Ovary (tissue), 3 donors: ENCODE results near the gene TMEM132D.

Experiments used
- POLR2A ChIP-seq: fragments of 450-650 bp; IDR thresholded peaks from one replicate; pipeline ENCODE4 v1.6.1; 2017; ENCODE audit warnings: antibody characterized with exemption, mild to moderate bottlenecking, moderate library complexity
- TF ChIP-seq, protein P1 (sequence below), 3 donors: fragments of 450-650 bp in 2 of 3; fragments of 200-600 bp in 1 of 3; IDR thresholded peaks; one replicate each; pipeline versions ENCODE4 v1.5.1 to v1.8.0; 2016 to 2022; ENCODE audit warnings: antibody characterized with exemption in 3 of 3, mild to moderate bottlenecking in 1 of 3
- donor health status: DM: no; HTN: no; CAD: no.

DNA sequence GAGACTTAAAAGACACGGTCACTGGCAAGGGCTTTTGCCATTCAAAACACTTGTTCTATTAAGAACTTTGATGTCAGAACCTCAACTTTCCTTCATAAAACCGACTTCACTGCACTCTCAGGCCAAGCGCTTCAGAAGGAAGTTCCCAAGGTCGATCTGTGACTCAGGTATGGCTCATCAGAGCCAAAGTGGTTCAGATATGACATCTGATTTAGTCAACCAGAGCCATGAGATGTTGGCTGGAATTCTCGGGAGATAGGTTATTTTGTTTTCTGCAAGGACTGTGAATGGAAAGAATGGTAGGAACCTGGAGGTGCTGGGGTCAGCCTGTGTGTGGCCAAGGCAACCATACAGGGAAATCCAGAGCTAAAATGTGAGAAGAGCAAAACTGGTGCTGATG lies 604.9 kb downstream of the TMEM132D start:
- TF ChIP-seq POLR2A, result no peak
- TF ChIP-seq, protein P1, sequence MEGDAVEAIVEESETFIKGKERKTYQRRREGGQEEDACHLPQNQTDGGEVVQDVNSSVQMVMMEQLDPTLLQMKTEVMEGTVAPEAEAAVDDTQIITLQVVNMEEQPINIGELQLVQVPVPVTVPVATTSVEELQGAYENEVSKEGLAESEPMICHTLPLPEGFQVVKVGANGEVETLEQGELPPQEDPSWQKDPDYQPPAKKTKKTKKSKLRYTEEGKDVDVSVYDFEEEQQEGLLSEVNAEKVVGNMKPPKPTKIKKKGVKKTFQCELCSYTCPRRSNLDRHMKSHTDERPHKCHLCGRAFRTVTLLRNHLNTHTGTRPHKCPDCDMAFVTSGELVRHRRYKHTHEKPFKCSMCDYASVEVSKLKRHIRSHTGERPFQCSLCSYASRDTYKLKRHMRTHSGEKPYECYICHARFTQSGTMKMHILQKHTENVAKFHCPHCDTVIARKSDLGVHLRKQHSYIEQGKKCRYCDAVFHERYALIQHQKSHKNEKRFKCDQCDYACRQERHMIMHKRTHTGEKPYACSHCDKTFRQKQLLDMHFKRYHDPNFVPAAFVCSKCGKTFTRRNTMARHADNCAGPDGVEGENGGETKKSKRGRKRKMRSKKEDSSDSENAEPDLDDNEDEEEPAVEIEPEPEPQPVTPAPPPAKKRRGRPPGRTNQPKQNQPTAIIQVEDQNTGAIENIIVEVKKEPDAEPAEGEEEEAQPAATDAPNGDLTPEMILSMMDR (IDR thresholded peaks at IDR 0.05), result no peak
